ENCODE data around the gene TAAR5.
"Not testable (repeated sequence)": the region's sequence is repeated elsewhere in the genome, so short reads cannot be mapped to it uniquely, and the experiment has no call there.

Gene TAAR5

DNA sequence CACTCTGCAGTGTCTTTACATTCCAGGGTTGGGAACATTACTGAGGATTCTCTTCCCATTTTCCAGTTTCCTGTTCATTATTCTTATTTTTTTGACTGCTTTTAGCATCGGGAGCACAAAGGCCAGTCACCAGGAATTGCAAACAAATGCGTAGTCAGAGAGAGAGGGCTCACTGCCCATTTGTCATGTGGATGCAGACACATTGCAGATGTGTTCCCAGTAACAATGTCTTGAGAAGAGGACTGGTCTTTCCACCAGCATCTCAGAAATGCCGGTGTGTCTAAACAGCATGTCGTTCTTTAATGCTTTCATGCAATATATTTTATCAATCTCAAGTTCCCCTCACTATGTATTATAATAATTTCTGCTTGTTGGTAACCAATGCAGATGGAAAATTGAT, 20.4 kb downstream of the TAAR5 start:
- DNase-seq, result no peak

DNA sequence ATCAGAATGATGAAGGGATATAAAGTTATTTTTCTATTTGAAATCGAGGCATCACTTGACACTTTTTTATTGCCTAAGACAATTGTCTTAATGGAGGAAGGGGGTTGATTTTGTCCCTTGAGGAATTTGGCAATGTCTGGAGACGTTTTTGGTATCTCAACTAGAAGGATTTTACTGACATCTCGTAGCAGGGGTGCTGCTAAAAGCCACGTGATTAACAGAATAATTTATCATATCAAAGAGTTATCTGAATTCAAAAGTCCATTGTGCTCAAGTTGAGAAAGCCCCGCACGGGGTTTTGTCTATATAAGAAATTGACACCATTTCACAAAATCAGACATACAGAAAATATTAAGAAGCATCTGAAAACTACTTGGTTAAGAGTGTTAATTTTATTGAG, 20.9 kb downstream of the TAAR5 start:
- DNase-seq, result no peak

DNA sequence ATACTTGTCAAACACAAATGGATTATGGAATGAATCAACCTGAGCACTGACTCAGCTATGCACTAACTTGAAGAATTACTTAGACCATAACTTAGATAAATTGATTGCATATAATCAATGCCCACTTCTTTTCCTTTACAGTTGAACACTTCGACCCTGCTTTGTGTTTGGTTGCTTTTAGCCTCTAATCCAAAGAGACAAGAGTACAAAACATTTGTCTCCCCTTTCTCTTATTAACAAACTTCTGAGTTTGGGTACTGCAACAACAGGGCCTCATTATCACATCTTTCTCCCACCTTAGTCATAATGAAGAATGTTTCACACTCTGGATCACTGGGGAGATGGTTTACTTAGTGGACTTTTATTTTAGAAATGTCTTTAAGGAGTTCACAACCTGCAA, 22.0 kb downstream of the TAAR5 start:
- no peak for DNase-seq

DNA sequence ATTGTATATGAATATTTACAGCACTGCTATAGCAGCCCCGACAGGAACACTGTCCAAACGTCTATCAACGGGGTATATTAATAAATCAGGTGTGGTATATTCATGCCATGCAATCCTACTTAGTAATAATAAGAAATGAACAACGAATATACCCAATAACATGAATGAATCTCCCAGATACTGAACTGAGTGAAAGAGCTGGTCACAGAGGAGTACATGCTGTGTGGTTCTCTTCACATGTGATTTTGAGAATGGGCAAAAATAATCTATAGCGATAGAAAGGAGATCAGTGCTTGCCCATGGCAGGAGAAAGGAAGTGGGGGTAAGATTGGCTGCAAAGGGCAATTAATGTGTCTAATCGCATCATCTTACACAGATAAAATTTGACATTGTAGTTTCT, 23.1 kb downstream of the TAAR5 start:
- no peak for DNase-seq

DNA sequence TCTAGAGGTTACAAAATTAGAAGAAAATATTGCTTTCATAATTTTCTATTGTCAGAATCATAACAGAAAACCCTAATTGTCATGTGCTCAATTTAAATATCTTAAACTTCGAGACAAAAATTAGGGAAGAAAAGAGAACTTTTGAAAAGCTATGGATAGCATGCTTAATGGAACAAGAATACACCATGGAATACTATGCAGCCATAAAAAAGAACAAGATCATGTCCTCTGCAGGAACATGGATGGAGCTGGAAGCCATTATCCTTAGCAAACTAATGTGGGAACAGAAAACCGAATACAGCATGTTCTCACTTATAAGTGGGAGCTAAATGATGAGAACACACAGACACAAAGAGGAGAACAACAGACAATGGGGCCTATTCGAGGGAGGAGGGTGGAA, 29.5 kb downstream of the TAAR5 start:
- DNase-seq, result not testable (repeated sequence)

DNA sequence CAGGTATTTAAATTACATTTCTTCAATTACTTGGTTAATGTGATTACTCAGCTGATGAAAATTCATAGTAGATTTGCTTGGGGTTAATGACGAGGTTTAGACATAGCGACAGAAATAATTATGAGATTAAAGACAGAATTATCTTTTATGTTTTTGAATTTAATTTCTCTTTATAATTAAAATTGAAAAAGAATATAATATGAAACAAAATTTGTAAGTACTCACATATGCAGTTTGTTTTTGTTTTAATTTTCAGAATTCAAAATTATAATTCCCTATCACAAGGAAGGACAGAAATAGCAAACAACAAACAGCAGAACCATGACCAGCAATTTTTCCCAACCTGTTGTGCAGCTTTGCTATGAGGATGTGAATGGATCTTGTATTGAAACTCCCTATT, 37.2 kb downstream of the TAAR5 start, which contains the start of gene TAAR8:
TSS of gene TAAR8 (plus strand) at position 301 of the 400 bp plus-strand sequence. CDS start at position 322, 21 bp downstream.
- DNase-seq, result no peak

DNA sequence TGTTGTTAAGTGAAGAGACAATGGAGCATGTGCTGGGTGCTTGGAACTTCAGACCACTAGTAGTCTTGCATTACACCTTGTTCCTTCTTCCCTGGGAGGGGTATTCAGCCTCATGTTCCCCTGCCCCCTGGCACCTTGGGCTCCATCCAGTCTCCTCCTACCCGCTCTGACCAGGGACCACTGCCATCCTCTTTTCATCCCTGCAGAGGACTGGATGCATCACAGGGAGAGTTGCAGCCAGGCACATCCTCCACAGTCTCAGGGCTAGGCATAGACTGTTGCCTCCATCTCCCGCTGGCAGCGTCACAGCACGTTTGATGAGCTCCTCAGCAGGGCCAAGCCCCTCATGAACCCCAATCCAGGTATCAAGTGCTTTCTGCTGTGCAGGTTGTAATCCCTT, 38.3 kb downstream of the TAAR5 start:
- no peak for DNase-seq

DNA sequence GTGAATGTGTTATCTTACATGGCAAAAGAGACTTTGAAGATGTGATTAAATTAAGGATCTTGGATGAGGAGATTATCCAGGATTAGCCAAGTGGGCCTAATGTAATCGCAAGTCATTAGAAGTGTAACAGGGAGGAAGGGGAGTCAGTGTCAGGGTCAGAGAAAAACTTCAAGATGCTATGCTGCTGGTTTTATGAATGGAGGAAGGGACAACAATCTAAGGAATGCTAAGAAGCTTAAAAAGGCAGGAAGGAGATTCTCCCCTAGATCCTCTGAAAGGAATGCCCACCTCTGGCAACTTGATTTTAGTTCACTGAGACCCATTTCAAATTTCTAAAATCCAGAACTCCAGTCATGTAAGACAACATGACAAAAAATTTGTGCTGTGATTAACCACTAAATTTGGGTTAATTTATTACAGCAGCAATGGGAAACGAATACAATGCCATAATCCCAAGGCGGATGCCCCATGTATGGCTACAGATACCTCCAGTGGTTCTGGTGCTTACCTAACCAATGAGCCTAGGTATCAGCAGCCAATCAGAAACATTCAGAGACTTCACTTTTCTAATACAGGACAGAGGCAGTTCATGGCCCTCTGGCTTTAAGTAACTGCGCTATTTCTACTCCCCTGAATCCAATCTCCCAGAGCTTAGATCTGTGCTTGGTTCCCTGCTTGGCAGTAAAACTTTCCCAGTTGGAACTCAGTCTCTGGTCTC, 40.6 kb downstream of the TAAR5 start:
- no peak for DNase-seq

DNA sequence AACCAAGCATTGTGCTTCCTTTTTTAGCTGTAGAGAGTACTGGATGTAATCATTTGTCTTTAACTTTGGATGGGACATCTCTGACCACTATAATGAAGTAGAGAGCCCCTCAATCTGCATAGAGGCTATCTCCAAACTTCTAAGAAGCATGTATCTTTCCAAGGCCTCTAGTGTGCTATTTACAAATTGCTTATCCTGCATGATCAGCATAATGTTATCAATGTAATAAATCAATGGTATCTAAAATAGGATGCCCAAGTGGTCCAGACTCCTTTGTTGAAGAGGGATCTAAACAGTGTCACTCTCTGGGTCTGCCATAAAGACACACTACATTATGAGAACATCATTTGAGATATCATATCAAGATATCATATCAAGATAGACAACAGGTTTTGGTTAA, 44.7 kb downstream of the TAAR5 start:
- no peak for DNase-seq
